Mesothelial cell of epicardium (in vitro differentiated cells): ENCODE measurements around the gene EEA1. TPM values are rescaled to one million over a fixed set of nuclear protein-coding genes. Genes with fewer than 3 reads are reported as not detected.

Experiments
- DNase-seq, 2 experiments: peaks; one replicate each; pipeline ENCODE4 v3.0.0; 2021; ENCODE audit warnings: low spot score in 2 of 2; ENCODE audit not compliant: unreplicated experiment in 2 of 2
- H3K27ac Mint-ChIP-seq: 2 replicates; pipeline ENCODE4 v1.8.0; 2021; ENCODE audit warnings: mixed read lengths
- H3K27me3 Mint-ChIP-seq: 2 replicates; pipeline ENCODE4 v1.8.0; 2021; ENCODE audit warnings: low read depth, mixed read lengths
- H3K36me3 Mint-ChIP-seq: 2 replicates; pipeline ENCODE4 v1.8.0; 2021; ENCODE audit warnings: mixed read lengths
- H3K4me1 Mint-ChIP-seq: 2 replicates; pipeline ENCODE4 v1.8.0; 2021; ENCODE audit warnings: mixed read lengths
- H3K4me3 Mint-ChIP-seq: 2 replicates; pipeline ENCODE4 v1.8.0; 2021; ENCODE audit warnings: mild to moderate bottlenecking, moderate library complexity, mixed read lengths
- H3K9me3 Mint-ChIP-seq: 2 replicates; pipeline ENCODE4 v1.8.0; 2021; ENCODE audit warnings: mixed read lengths
- total RNA-seq: library from RNA; stranded (reverse); gene quantifications from 3 replicates; pipeline ENCODE4 v1.2.1, GENCODE V29; 2021
- TF ChIP-seq, protein P1 (sequence below): fragments of 200-600 bp; sonication (generic); IDR thresholded peaks from one replicate; pipeline ENCODE4 v1.5.0; 2021; ENCODE audit warnings: antibody characterized with exemption; ENCODE audit not compliant: unreplicated experiment

The EEA1 gene
- 26.2 to 28.3 TPM (median 27.8 TPM) in 3 replicates for total RNA-seq

GRCh38 chr12:92928962-92929915 is at the start of gene EEA1:
TSS of gene EEA1 (minus strand) at chr12:92929295. CDS start at chr12:92929066, 229 bp downstream.
- Mint-ChIP-seq H3K4me1 (peaks cover 40% of the 10 kb centered on the region), H3K27me3 (no peaks in the 10 kb centered on the region), H3K4me3 (peak within 1 kb of the TSS; percentile 77), H3K27ac (peak within 1 kb of the TSS; percentile 99), H3K9me3 (no peaks in the 10 kb centered on the region), H3K36me3 (no peaks in the 10 kb centered on the region)
- peak; percentile 94 for DNase-seq
- TF ChIP-seq, protein P1, sequence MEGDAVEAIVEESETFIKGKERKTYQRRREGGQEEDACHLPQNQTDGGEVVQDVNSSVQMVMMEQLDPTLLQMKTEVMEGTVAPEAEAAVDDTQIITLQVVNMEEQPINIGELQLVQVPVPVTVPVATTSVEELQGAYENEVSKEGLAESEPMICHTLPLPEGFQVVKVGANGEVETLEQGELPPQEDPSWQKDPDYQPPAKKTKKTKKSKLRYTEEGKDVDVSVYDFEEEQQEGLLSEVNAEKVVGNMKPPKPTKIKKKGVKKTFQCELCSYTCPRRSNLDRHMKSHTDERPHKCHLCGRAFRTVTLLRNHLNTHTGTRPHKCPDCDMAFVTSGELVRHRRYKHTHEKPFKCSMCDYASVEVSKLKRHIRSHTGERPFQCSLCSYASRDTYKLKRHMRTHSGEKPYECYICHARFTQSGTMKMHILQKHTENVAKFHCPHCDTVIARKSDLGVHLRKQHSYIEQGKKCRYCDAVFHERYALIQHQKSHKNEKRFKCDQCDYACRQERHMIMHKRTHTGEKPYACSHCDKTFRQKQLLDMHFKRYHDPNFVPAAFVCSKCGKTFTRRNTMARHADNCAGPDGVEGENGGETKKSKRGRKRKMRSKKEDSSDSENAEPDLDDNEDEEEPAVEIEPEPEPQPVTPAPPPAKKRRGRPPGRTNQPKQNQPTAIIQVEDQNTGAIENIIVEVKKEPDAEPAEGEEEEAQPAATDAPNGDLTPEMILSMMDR: no peak

- Mint-ChIP-seq H3K36me3 (peaks cover 6% of the 10 kb centered on the region), H3K4me3 (no peak overlapping the region), H3K27ac (no peak overlapping the region), H3K27me3 (no peaks in the 10 kb centered on the region), H3K9me3 (peaks cover 38% of the 10 kb centered on the region), H3K4me1 (peaks cover 8% of the 10 kb centered on the region)
- TF ChIP-seq, protein P1: no peak
- DNase-seq: no peak
Observed at GRCh38 chr12:92978607-92979006, 49.5 kb upstream of the EEA1 start.

DNA sequence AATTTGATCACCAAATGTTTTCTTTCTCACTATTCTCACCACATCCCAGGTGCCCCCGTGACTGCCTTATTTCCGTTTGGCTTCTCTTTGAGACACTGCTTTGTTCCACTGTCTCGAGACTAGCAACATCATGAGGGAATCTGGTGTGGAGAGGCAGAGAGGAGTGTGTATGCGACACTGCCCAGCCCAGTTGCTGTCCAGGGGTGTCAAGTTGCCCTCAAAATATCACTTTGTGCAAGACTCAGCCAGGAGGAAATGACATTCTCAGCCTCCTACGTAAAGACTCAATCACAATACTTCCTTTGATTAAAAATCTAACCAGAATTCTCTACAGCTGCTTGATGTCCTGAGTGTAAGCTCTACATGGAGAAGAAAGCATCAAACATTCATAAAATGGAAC is 48.2 kb upstream of the EEA1 start:
- Mint-ChIP-seq H3K4me1 (peaks cover 8% of the 10 kb centered on the region), H3K27ac (no peak overlapping the region), H3K27me3 (no peaks in the 10 kb centered on the region)

GRCh38 chr12:92974759-92975158 is 45.7 kb upstream of the EEA1 start:
- Mint-ChIP-seq H3K27ac (no peak overlapping the region), H3K27me3 (no peaks in the 10 kb centered on the region), H3K36me3 (peaks cover 2% of the 10 kb centered on the region), H3K9me3 (peaks cover 9% of the 10 kb centered on the region), H3K4me3 (no peak overlapping the region), H3K4me1 (peaks cover 8% of the 10 kb centered on the region)
- TF ChIP-seq, protein P1: no peak
- no peak for DNase-seq

More for the DNA sequence above, 48.2 kb upstream of the EEA1 start:
- H3K9me3 Mint-ChIP-seq: peaks cover 30% of the 10 kb centered on the region
- H3K36me3 Mint-ChIP-seq: peaks cover 6% of the 10 kb centered on the region
- DNase-seq: no peak
- TF ChIP-seq, protein P1: no peak
- no peak overlapping the region for H3K4me3 Mint-ChIP-seq

DNA sequence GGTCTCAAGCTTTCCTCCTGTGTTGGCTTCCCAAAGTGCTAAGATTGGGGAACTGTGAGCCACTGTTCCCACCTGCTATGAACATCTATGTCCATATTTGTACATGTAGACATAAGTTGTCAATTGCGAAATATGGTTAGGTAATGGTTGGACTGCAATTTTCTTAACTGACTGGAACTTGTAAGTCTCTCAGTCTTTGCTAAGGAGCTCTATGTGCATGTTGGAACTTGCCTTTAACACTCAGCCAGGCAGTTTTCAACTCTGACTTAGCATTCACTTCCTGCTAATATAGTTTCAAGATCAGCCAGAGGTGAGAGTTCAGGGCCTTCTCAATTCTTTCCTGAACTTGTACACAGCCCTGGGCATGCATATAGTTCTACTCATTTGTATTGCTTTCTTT is 44.5 kb upstream of the EEA1 start:
- no peak for DNase-seq
- TF ChIP-seq, protein P1: no peak
- Mint-ChIP-seq H3K4me3 (no peak overlapping the region), H3K9me3 (peaks cover 9% of the 10 kb centered on the region), H3K4me1 (peaks cover 8% of the 10 kb centered on the region), H3K27ac (no peak overlapping the region), H3K36me3 (peaks cover 2% of the 10 kb centered on the region), H3K27me3 (no peaks in the 10 kb centered on the region)
